Hematopoietic multipotent progenitor cell treated with erythropoietin and hydrocortisone succinate and interleukin-3 and kit ligand, for 8 days (in vitro differentiated cells): ENCODE measurements around the gene ELAVL3.

Experiments used
- DNase-seq: peaks from one replicate; pipeline ENCODE4 v3.0.0-alpha.2; 2015

ELAVL3 gene

DNA sequence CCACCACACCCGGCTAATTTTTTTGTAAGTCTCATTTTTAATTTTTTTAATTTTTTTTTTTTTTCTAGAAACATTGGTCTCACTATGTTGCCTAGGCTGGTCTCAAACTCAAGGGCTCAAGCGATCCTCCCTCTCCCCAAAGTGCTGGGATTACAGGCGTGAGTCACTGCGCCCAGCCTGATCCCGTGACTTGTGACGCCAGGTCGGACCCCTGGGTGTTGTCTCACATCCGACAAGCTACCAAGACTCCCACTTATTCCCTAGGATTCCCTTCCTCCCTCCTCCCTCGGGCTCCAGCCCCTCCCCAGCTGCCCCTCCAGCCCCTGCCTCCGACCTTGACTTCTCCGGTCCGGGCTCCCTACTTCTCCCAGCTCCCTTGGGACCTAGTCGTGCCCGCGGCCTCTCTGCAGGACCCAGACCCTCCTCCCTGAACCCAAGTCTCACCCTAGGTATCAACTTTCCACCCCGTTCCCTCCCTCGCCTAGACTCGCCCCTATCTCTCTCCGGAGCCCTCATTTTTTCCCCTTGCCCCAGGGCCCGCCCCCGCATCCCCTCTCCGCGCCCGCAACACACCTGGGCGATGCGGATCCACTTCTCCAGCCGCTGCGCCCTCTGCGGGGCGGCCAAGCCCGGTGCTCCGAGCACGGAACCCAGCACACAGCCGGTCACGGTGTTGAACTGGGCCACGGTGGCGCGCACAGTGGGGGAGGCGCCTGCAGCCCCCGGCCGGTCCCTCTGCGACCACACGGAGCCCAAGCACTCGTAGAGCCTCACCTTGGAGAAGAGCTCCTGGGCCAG lies 74.8 kb downstream of the ELAVL3 start:
- DNase-seq: no peak

DNA sequence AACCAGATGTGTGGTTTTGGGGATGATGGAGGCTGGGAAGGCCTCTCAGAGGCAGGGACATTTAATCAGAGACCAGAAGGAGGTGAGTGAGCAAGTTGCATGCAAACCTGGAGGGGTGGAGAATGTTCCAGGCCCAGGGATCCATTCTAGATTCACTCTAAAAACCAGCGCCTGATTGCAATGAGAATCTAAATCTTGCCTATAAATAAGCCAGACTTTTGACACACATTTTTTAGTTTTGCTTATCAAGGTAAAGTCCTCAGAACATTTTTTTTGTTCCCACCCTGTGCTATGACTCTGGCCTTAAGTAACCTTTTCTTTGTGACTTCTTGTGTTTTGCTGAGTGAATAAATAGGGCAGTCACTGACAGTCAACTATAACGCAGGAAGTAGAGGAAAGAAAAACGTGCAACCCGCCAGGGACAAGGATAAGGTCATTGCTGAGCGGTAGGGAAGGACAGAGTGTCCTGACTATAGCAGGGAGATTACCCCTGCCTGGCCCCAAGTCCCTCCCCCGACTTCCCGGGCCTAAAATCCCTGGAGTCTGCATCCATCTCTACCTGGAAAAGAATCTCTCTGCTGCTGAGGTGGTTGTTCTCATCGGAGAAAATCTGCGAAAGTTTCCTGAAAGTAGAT lies 76.1 kb downstream of the ELAVL3 start:
- no peak for DNase-seq

- DNase-seq: no peak
These were observed 78.9 kb downstream of the ELAVL3 start for GRCh38 chr19:11401808-11402543.
